Stimulated activated naive CD8-positive, alpha-beta T cell treated with anti-CD3 and anti-CD28 coated beads, Interleukin-15, Interleukin-2, amounts not matched to agents 100 U/mL and 50 U/mL, for 24 hours (primary cell): ENCODE data around the gene ERICH6.

Experiments
- ATAC-seq: fragments of 150-1000 bp; cut with Tn5 transposase; one replicate; pipeline ENCODE4 v1.10.0; 2021
- DNase-seq: peaks from one replicate; pipeline ENCODE4 v3.0.0; 2021

The ERICH6 gene

DNA sequence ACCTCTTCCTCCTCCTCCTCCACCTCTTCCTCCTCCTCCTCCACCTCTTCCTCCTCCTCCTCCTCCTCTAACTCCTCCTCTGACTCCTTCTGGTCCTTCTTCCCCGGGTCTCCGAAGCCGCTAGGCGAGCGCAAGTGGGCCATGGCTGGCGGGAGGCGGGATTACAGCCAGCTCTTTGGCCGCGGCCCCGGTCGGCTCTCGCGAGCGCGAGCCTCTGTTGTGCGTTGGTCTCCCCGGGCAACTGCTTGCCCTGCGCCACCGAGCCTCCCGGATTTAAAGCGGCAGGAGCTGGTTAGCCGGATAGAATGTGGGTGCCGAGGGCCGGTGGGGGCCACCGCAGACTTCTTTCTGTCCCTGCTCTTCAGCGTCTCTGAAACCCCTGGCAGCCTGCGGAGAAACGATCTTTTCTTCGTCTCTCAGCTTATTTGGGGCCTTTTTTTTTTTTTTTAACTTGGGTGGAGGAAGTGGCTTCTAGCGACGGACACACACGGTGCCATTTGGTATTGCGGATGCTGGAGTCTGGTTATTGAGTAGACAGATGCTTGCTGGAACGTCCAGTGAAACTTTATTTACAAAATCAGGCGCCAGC is at the start of gene ERICH6:
ERICH6 (minus strand) TSS at position 165 of the 589 bp plus-strand sequence; CDS start at position 143, 22 bp downstream.
- peak; percentile 95 for ATAC-seq
- DNase-seq: peak; percentile 88

DNA sequence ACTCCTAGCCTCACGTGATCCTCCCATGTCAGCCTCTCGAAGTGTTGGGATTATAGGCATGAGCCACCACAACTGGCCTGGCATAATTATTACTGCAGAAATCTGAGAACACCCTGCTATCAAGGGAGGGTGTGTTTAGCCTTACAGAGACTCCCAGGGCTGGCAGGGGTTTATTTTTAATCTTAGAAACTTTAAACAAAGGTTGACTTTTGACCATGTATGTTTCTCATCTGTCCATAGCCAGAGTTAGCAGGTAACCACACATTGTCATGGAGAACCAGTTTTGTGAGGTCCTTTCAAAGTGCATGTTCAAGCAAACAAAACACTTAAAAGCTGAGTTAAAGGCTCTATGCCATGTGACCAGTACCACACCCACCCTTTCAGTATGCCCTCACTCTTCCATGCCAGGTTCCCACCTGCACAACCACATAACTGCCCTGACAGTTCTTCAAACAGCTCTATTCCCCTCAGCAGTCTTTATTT is 48.1 kb upstream of the ERICH6 start:
- ATAC-seq (no peak), DNase-seq (no peak)

DNA sequence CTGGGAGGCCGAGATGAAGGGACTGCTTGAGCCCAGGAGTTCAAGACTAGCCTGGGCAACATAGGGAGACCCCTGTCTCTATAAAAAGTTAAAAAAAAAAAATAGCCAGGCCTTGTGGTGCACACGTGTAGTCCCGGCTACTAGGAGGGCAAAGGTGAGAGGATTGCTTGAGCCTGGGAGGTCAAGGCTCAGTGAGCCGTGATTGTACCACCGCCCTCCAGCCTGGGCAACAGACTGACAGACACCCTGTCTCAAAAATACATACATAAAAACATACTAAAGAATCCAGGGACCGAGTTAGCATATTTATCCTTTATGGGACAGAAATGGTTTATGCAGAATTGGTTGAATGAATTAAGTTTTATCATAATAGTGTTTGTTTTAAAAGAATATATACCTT is 45.5 kb upstream of the ERICH6 start:
- DNase-seq (no peak), ATAC-seq (no peak)

DNA sequence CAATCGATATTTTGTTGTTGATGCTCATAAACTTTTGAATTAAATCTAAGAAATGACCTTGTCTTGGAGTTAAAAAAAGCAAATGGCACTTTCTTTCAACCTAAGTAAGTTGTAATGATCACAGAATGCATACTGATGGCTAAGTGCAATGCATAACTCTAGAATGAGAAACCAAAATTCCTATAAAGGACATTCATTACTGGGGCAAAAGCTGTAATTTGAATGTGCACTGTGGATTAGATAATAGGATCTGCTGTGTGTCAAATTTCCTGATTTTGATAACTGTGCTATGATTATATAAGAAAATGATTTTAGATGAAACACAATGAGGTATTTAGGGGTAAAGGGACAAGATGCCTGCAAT is 44.9 kb upstream of the ERICH6 start:
- DNase-seq (no peak), ATAC-seq (no peak)

DNA sequence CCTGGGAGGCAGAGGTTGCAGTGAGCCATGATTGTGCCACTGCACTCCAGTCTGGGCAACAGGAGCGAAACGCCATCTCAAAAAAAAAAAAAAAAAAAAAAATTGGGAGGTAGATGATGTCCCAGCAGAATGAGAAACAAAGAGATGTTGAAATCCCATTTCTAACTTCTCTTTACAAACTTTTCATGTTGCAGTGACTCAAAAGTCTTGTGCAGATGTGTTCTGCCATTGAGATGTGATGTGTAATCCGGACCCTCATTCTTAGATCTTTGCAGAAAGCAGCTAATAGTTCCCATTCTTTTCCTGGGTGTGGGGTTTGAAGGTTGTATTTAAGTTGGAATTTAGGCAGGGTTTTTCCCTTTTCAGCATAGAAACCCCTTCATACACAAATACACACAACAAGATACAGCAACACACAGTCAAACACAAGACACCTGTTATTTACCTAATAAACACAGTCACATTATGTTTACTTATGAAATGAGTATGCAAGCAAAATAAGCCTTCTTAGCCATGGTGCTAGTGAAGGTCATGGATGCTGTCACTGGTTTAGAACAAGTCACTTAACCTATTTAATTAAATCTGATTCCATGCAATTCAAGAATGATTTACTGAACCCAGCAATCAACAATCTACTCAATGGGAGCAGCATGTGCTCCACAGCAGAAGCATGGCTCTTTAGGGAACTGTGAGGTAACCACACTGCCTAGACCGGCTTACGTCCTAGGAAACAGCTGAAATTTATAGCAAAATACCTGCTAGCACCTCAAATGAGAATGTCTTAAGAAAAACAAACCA is 44.4 kb upstream of the ERICH6 start:
- no peak for DNase-seq
- ATAC-seq: no peak

DNA sequence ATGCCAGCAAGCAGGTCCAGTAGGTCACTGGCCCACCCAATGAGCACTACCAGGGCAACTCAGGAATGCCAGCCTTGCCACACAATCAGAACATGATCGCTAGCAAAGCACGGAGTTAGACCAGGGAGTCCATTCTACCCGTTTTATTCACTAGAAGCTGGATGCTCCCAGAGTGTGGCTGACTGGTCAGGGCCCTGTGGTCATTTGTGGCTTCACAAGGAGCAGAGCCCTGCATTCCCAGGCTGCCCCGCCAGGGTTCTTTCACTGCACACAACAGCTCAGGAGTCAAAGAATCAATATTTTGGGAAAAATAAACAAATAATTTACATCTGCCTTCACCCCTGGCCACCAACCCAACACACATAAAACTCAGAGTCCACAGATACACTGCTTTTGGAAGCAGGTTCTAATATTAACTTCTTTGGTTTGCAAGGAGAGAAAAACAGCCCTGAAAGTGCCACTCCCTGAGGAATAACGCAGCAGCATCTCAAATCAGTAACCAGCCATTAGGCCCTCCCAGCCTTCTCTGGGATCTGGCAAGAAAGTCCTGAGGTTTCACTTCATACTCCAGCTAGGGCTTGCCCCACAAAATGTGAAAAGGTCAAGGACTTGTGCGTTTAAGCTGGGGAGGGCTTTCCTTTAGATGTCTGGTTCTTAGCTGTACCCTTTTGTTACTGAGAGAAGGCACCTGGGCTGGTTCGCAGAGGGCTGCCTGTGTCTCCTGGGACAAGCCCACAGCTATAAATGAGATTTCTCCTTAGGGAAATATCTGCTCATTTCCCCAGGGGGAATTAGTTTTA is 43.3 kb upstream of the ERICH6 start:
- ATAC-seq (no peak), DNase-seq (no peak)

DNA sequence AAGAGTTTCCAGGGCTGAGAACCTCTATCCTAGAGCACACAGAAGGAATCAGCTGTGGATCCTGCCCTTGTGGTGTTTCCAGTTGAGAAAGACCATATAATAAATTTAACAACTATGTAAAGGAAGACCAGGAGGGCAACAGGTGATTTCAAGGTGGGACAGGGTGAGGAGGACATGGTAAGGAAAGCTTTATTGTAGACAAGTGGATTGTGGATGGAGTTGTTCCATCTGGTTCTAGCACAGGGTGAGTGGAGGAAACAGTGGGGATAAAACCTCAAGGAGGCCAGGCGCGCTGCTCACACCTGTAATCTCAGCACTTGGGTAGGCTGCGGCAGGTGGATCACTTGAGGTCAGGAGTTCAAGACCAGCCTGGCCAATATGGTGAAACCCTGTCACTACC is 42.1 kb upstream of the ERICH6 start:
- DNase-seq: no peak
- ATAC-seq: no peak

DNA sequence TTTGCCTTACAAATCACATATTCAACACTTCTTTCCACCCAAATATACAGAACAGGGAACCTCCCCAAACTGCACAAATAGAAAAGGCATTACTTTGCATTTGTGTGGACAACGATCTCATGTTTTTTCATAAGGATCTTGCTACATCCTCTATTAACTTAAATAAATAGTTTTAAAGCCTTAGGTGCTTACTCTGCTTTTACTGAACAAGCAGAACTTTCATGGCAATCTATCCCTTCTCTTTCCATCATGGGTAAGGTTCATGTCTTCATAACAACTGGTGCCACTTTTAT is 41.1 kb upstream of the ERICH6 start:
- no peak for DNase-seq
- ATAC-seq: no peak

DNA sequence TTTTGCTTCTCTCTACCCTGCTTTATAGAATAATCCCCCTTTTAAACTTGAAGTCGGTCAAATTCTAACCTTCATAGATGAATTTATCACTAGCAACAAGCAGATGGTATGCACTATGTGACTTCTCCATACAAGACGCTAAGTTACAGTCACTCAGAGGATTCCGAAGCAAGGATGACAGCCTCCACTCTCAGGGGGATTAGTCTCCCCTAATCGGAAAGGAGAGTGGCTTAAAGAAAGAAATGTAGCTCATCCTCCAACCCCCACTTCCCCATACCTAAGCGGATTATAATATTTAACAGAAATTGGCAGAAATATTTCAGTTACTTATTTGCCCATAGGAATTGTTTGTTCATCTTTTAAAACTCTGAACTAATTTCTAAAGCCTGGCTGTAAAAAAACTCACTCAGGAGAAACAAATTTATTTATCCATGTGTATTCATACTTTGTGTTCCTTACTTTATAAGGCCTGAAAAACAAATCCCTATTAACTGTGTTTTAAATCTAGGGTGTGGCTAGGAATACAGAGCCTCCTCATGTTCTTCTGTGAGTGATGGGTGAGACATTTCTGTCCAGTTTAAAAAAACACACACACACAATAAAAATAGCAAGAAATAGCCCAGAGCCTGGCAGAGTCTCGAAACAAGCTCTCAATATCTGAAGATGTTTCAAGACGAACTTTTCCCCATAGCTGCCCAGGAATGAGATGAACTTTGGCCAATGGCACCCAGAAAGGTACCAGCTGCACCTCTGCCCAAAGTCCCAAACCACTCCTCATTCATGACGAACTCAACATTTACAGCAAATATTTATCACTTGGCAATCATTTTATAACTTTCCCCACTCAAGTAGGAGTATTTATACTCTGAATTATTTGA is 40.6 kb upstream of the ERICH6 start:
- ATAC-seq: no peak
- no peak for DNase-seq

DNA sequence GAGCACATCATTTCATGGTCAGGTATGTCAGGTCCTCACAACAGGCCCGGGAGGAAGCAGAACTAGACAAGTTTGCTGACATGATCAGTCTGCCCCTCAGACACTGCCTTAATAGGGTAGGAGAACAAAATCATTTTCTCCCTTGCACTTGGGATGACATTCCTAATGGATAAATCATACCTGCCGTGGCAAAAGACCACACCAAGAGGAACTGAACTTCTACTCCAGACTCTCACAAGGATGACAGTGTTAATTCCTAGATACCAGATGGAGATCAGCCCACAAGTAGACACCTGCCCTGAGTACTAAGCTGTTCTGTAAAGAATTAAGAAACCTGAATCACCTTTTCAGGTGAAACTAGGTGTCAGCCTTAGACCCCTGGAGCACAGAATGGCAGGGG is 39.8 kb upstream of the ERICH6 start:
- no peak for ATAC-seq
- no peak for DNase-seq

DNA sequence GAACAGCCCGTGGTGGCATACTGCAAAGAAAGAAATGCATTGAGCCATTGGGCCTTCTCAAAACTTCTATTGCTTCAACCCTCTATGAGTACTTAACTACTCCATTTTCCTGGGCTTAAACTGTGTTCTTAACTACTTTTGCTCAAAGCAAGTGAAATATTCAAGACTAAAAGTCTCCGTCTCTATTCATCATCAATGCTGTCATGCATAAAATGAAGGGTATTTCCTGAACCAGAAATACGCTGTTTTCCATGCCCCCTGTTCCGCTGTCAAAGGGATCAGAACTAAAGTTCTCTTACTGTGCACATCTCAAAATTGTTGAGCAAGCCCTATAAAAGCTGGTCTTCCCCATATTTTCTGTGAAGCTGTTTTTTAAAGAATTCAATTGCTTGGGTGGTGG is 39.0 kb upstream of the ERICH6 start:
- no peak for ATAC-seq

DNA sequence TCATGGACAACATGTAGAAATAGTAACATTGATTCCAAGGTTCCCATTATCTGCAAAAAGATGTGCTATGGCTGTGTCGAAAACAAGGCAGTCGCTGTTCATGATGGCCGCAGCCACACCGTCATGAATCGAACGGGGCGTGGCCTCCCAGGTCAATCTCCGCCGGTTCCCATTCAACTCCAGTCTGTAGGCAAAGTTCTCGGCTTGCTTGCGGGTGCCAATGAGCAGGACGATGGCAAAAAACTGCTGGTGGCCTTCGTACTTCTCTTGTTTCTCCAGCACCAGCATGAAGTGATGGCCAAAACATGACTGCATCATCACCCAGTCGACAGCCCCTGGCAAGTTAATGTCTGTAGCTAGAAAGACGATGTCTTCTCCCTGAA is 38.4 kb upstream of the ERICH6 start:
- DNase-seq (no peak), ATAC-seq (no peak)

More for the DNA sequence above, 39.0 kb upstream of the ERICH6 start:
- no peak for DNase-seq

DNA sequence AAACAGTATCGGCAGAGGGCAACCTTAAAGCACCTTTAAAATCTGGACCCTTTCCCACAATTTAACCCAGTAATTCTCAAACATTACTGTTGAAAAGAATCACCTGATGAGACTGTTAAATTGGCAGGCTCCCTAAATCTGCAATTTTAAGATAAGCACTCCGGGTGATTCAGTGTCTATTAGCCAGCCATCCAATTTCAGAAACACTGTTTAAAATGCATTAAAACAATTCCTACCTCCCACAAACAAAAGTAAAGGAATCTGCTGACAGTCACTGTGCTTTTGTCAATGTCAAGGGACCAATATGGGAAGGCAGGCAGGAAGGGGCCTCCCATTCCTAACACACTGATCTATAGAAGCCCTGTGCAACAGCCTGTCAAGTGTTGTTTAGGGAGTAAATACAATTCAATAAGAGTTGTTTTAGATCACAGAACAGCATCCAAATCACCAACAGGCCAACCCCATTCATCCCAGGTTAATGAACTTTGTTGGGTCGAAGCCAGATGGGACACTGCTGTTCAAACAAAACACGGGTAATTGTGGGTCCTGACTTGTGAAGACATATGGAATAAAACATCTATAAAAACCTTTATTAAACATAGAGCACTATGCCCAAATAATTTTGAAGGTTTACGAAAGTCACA is 37.9 kb upstream of the ERICH6 start:
- DNase-seq (no peak), ATAC-seq (no peak)

DNA sequence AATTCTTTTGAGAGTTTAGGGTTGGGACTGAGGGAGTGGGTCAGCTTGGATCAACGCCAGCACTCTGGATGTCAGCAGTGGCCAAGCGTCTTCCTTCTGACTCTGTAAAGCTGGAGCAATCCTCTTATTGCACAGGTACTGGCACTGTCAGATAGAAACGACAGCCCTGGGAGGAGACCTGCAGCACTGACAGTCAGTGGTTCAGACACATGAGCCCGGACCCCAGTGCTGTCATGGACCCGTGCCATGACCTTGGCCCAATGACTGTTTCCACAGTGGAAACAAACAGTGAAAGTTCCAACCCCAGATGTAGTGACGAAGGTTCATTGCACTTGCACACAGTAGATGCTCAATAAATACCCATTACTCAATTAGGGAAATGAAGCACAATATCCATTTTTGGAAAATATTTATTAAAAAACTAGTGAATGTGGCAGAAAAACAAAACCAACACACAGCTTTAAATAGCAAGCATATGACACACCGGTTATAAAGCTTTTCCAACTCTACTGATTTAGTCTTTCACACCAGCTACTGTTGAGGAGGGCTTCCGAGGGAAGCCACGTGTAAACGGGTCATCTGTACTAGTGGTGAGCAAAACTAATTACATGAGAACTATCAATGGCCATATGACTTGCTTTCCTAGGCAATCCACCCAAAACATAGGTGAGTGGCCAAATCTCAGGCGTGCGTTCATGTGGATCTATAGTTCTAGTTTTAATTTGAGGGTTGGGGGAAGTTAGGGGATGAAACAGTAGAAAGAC is 37.2 kb upstream of the ERICH6 start:
- peak; percentile 56 for ATAC-seq
- peak; percentile 57 for DNase-seq

DNA sequence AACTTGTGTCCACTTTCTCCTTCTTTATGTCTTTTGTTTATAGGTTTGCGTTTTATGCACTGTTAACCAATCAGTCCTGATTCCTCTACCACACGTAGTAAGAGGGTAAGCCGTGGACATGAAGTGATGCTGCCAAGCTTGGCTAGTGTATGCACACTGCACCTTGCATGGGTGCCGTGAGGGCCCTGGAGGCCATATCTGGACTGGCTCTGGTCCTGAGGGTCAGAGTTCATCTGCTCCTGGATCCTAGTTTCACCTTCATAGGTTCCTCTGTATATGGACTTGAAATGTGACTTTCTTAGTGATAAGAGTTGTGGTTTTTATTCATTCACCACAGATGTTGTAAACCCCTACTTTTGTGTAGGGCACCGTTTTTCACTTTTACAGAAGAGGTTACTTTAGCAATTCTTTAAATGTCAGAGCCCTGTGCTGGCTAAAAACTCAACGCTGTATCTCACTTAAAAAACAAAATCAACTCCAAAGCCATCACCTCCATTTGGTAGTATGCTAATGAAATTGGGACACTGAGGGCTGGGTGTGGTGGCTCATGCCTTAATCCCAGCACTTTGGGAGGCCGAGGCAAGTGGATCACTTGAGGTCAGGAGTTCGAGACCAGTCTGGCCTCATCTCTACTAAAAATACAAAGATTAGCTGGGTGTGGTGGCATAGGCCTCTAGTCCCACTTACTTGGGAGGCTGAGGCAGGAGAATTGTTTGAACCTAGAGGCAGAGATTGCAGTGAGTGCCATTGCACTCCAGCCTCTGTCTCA is 36.3 kb upstream of the ERICH6 start:
- ATAC-seq: peak; percentile 50
- DNase-seq: no peak

DNA sequence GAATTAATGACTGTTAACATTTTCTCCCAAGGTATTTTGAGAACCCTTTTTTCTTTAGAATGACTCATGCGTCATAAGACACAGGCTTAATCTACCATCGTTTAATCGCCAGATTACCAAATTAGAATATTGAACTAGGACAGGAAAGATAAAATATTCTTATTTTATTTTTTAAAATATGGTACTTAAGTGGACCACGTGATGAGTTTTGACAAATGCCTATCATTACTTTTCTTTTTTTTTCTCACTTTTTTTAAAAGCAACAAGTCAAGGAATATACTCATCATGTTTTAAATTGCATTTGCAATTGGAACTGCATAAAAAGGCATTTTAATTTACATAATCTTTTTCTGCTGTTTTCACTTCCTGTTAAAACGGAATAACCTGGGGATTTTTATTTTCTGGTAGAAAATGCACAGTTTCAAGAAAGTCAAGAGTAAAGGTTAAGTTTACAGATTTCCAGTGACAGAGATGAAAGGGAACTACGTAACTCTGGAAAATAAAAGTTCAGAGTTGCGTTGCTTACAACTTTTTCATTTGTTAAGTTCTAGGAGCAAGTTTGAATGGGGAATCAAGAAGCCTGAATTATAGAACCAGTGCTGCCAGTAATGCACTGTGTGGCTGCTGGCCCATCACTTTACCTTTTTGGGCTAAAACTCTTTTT is 35.6 kb upstream of the ERICH6 start:
- no peak for DNase-seq
- ATAC-seq: peak; percentile 7

DNA sequence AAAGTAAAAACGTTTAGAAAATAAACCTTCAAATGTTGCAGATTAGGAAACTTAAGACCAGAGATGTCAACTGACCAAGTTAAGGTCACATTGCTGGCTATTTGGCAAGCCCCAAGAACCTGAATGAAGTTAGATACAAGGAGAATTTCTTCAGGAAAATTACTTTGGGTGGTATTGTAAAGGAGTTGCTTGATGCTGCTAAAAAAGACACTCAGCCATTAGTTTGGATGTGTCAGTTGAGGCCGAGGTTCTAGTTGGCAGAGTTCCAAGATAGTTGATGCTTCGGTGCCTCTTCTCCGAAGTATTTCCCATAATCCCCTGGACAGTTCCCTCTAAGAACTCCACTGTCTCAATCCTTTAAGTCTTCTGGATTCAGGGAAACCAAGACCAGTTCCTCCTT is 35.0 kb upstream of the ERICH6 start:
- DNase-seq (no peak), ATAC-seq (no peak)

DNA sequence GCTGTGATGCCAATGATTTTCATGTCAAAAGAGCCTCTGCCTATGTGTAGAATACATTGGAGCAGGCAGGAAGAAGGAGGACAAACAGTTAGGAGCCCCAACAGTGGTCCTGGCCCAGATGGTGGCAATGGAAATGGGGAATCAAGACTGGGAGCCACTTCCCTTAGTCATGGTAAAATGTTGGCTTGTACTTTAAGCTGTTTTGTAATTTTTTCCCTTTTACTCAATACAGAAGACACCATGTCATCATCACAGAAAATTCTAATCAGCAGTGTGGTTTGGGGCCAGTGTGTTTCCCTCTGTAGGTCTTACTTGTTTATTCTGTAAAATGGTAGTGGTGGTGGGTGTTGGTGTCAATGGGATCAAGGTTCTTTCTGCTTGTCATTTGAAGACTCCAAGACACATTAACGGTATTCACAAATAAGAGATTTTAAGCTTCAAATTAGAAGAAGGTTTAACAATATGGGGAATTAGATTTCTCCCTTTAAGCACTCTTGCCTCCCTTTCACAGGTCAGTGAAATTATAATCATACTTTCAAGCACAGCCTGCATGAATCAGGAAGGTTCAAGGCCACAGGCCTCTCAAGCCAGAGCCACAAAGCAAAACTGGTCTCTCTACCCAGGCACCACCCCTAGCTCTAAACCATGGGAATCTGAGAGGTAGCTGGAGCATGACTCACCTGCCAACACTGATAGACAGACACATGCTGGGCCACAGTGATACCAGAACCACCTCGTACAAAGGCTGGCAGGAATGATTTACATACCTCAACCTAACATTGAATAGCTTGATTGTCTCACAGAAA is 34.4 kb upstream of the ERICH6 start:
- ATAC-seq: peak; percentile 67
- peak; percentile 60 for DNase-seq
